WTC11 (cell line): ENCODE results near the gene ASNSD1. TPM values are rescaled to one million over a fixed set of nuclear protein-coding genes. Genes with fewer than 3 reads are reported as not detected.

Experiments used
- ATAC-seq: fragments of 200-7000 bp; cut with Tn5 transposase; 2 replicates; pipeline ENCODE4 v1.10.0; 2021; ENCODE audit warnings: mild to moderate bottlenecking, moderate library complexity
- CTCF ChIA-PET: fragments of 300-600 bp; sonication (Branson Sonifier 250); formaldehyde crosslinking; loops from one replicate; lab custom pipeline; 2021; ENCODE audit warnings: antibody characterized with exemption; lab: Charles Lee
- POLR2A ChIA-PET: fragments of 350-600 bp; sonication (Branson Sonifier 250); formaldehyde crosslinking; loops from one replicate; lab custom pipeline; 2021; ENCODE audit warnings: antibody characterized with exemption; lab: Charles Lee
- DNase-seq: peaks from one replicate; pipeline ENCODE4 v3.0.0; 2021; ENCODE audit warnings: low spot score
- H3K27ac Mint-ChIP-seq: 2 replicates; pipeline ENCODE4 v1.8.0; 2021; ENCODE audit warnings: mixed read lengths
- H3K27me3 Mint-ChIP-seq: 2 replicates; pipeline ENCODE4 v1.8.0; 2021; ENCODE audit warnings: low read depth, mild to moderate bottlenecking, moderate library complexity, mixed read lengths
- H3K36me3 Mint-ChIP-seq: 2 replicates; pipeline ENCODE4 v1.8.0; 2021; ENCODE audit warnings: mixed read lengths
- H3K4me1 Mint-ChIP-seq: 2 replicates; pipeline ENCODE4 v1.8.0; 2022; ENCODE audit warnings: mixed read lengths
- H3K4me3 Mint-ChIP-seq: 2 replicates; pipeline ENCODE4 v1.8.0; 2021; ENCODE audit warnings: mild to moderate bottlenecking, moderate library complexity, mixed read lengths
- H3K9me3 Mint-ChIP-seq: 2 replicates; pipeline ENCODE4 v1.8.0; 2021; ENCODE audit warnings: mixed read lengths
- ARID4B ChIP-seq: sonication (generic); formaldehyde crosslinking; IDR thresholded peaks from 2 replicates; pipeline ENCODE4 v1.8.0; 2023; ENCODE audit warnings: missing genetic modification reagents, mild to moderate bottlenecking, borderline replicate concordance
- ATF1 ChIP-seq: sonication (generic); formaldehyde crosslinking; IDR thresholded peaks from 2 replicates; pipeline ENCODE4 v1.8.1; 2023; ENCODE audit warnings: mild to moderate bottlenecking, moderate library complexity, missing genetic modification reagents
- ATF2 ChIP-seq: sonication (generic); formaldehyde crosslinking; IDR thresholded peaks from 2 replicates; pipeline ENCODE4 v1.8.1; 2022; ENCODE audit warnings: low read depth, missing genetic modification reagents, borderline replicate concordance
- CDX4 ChIP-seq: fragments of 250-450 bp; sonication (Bioruptor Pico); IDR thresholded peaks from 2 replicates; pipeline ENCODE4 v1.9.0; 2021; ENCODE audit warnings: moderate library complexity, mild to moderate bottlenecking, inconsistent platforms, borderline replicate concordance
- CREM ChIP-seq: sonication (generic); formaldehyde crosslinking; IDR thresholded peaks from 2 replicates; pipeline ENCODE4 v1.8.1; 2022; ENCODE audit warnings: mild to moderate bottlenecking, missing genetic modification reagents, moderate library complexity
- E2F4 ChIP-seq: sonication (generic); formaldehyde crosslinking; IDR thresholded peaks from 2 replicates; pipeline ENCODE4 v1.8.1; 2022; ENCODE audit warnings: low read depth, mild to moderate bottlenecking, moderate library complexity, missing genetic modification reagents, borderline replicate concordance
- ESRRA ChIP-seq: sonication (generic); formaldehyde crosslinking; IDR thresholded peaks from 2 replicates; pipeline ENCODE4 v1.8.1; 2022; ENCODE audit warnings: mild to moderate bottlenecking, missing genetic modification reagents, borderline replicate concordance
- FOXK1 ChIP-seq: sonication (generic); formaldehyde crosslinking; IDR thresholded peaks from 2 replicates; pipeline ENCODE4 v1.8.0; 2022; ENCODE audit warnings: mild to moderate bottlenecking, moderate library complexity, missing genetic modification reagents
- GTF2I ChIP-seq: fragments of 250-450 bp; sonication (Bioruptor Pico); conservative IDR thresholded peaks from 2 replicates; pipeline ENCODE4 v1.4.0; 2021; ENCODE audit warnings: mild to moderate bottlenecking
- HMGA2 ChIP-seq: fragments of 250-450 bp; sonication (Bioruptor Pico); IDR thresholded peaks from 2 replicates; pipeline ENCODE4 v1.4.0; 2021; ENCODE audit warnings: mild to moderate bottlenecking, moderate library complexity
- MYBL2 ChIP-seq: sonication (generic); formaldehyde crosslinking; IDR thresholded peaks from 2 replicates; pipeline ENCODE4 v1.8.1; 2023; ENCODE audit warnings: mild to moderate bottlenecking, moderate library complexity, missing genetic modification reagents
- NR2C2 ChIP-seq: sonication (generic); formaldehyde crosslinking; IDR thresholded peaks from 2 replicates; pipeline ENCODE4 v1.8.0; 2022; ENCODE audit warnings: mild to moderate bottlenecking, missing genetic modification reagents
- PRRX2 ChIP-seq: fragments of 250-450 bp; sonication (Bioruptor Pico); IDR thresholded peaks from 2 replicates; pipeline ENCODE4 v1.8.0; 2021; ENCODE audit warnings: mild to moderate bottlenecking
- TEAD1 ChIP-seq: sonication (generic); formaldehyde crosslinking; IDR thresholded peaks from 2 replicates; pipeline ENCODE4 v1.8.0; 2022; ENCODE audit warnings: mild to moderate bottlenecking, missing genetic modification reagents
- ZNF232 ChIP-seq: sonication (generic); formaldehyde crosslinking; IDR thresholded peaks from 2 replicates; pipeline ENCODE4 v1.8.0; 2022; ENCODE audit warnings: mild to moderate bottlenecking, missing genetic modification reagents
- ZNF416 ChIP-seq: fragments of 250-450 bp; sonication (Bioruptor Pico); IDR thresholded peaks from 2 replicates; pipeline ENCODE4 v1.9.0; 2021; ENCODE audit warnings: mild to moderate bottlenecking, inconsistent platforms
- total RNA-seq: library from RNA; stranded (reverse); gene quantifications from 3 replicates; pipeline ENCODE4 v1.2.3, GENCODE V29; 2021
- TF ChIP-seq, protein P1 (sequence below): sonication (generic); formaldehyde crosslinking; IDR thresholded peaks from 2 replicates; pipeline ENCODE4 v1.8.0; 2023; ENCODE audit warnings: mild to moderate bottlenecking, missing genetic modification reagents
- TF ChIP-seq, protein P2 (sequence below): sonication (generic); formaldehyde crosslinking; IDR thresholded peaks from 2 replicates; pipeline ENCODE4 v1.8.0; 2022; ENCODE audit warnings: missing genetic modification reagents
- TF ChIP-seq, protein P3 (sequence below): sonication (generic); formaldehyde crosslinking; IDR thresholded peaks from 2 replicates; pipeline ENCODE4 v1.8.1; 2022; ENCODE audit warnings: mild to moderate bottlenecking, moderate library complexity, missing genetic modification reagents

Gene ASNSD1
- total RNA-seq, 1 experiment from 2014 or later = 30.5 TPM

DNA sequence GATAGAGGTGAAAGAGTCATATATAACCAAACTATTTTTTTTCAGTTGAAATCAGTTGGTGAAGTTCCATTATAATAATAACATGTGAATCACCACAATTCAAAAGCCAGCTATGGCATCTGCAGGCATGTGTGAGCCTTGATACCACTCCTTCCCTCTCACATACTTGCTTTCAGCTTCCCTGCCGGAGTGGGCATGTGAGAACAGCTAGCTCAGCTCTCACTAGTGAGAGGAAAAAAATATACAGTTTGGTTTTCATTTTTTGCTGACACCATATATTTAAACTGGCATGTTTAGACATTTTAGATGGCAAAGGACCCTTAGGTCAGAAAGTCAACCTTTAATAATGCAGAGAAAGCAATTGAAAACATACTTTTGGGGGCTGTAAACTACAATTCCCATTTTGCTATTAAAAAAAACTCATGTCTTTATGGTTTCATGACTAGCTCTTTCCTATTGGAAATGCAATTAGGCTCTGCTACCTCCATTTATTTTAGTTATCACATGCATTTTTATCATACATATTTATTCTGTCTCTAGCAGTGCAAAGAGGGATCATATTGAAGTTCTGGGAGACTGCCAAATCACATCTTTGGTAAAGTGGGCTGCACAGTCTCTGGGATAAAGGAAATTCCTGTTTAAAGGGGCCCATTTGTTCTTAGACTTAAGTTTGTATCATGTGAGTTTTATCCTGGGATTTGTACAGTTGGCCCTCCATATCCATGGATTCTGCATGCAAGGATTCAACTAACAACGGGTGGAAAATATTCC, 47.4 kb upstream of the ASNSD1 start:
- Mint-ChIP-seq H3K36me3 (no peaks in the 10 kb centered on the region), H3K9me3 (no peaks in the 10 kb centered on the region), H3K27me3 (no peaks in the 10 kb centered on the region), H3K4me1 (peaks cover 4% of the 10 kb centered on the region; the same call in 1 of the 2 replicates), H3K4me3 (no peak overlapping the region), H3K27ac (no peak overlapping the region)
- POLR2A ChIA-PET = no interaction called here
- DNase-seq (no peak), ATAC-seq (no peak)
- TF ChIP-seq FOXK1 (no peak), CDX4 (CRISPR knock-in tag) (no peak), GTF2I (CRISPR knock-in tag) (no peak)
- TF ChIP-seq, protein P1, sequence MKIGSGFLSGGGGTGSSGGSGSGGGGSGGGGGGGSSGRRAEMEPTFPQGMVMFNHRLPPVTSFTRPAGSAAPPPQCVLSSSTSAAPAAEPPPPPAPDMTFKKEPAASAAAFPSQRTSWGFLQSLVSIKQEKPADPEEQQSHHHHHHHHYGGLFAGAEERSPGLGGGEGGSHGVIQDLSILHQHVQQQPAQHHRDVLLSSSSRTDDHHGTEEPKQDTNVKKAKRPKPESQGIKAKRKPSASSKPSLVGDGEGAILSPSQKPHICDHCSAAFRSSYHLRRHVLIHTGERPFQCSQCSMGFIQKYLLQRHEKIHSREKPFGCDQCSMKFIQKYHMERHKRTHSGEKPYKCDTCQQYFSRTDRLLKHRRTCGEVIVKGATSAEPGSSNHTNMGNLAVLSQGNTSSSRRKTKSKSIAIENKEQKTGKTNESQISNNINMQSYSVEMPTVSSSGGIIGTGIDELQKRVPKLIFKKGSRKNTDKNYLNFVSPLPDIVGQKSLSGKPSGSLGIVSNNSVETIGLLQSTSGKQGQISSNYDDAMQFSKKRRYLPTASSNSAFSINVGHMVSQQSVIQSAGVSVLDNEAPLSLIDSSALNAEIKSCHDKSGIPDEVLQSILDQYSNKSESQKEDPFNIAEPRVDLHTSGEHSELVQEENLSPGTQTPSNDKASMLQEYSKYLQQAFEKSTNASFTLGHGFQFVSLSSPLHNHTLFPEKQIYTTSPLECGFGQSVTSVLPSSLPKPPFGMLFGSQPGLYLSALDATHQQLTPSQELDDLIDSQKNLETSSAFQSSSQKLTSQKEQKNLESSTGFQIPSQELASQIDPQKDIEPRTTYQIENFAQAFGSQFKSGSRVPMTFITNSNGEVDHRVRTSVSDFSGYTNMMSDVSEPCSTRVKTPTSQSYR = no peak
- TF ChIP-seq, protein P2, sequence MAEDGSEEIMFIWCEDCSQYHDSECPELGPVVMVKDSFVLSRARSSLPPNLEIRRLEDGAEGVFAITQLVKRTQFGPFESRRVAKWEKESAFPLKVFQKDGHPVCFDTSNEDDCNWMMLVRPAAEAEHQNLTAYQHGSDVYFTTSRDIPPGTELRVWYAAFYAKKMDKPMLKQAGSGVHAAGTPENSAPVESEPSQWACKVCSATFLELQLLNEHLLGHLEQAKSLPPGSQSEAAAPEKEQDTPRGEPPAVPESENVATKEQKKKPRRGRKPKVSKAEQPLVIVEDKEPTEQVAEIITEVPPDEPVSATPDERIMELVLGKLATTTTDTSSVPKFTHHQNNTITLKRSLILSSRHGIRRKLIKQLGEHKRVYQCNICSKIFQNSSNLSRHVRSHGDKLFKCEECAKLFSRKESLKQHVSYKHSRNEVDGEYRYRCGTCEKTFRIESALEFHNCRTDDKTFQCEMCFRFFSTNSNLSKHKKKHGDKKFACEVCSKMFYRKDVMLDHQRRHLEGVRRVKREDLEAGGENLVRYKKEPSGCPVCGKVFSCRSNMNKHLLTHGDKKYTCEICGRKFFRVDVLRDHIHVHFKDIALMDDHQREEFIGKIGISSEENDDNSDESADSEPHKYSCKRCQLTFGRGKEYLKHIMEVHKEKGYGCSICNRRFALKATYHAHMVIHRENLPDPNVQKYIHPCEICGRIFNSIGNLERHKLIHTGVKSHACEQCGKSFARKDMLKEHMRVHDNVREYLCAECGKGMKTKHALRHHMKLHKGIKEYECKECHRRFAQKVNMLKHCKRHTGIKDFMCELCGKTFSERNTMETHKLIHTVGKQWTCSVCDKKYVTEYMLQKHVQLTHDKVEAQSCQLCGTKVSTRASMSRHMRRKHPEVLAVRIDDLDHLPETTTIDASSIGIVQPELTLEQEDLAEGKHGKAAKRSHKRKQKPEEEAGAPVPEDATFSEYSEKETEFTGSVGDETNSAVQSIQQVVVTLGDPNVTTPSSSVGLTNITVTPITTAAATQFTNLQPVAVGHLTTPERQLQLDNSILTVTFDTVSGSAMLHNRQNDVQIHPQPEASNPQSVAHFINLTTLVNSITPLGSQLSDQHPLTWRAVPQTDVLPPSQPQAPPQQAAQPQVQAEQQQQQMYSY (CRISPR knock-in tag) = no peak
- CTCF ChIA-PET = interaction anchor here (0.8 kb wide), 1 partner anchor 15 kb away, joined by 3 read pairs; no protein-coding TSS in a partner anchor

DNA sequence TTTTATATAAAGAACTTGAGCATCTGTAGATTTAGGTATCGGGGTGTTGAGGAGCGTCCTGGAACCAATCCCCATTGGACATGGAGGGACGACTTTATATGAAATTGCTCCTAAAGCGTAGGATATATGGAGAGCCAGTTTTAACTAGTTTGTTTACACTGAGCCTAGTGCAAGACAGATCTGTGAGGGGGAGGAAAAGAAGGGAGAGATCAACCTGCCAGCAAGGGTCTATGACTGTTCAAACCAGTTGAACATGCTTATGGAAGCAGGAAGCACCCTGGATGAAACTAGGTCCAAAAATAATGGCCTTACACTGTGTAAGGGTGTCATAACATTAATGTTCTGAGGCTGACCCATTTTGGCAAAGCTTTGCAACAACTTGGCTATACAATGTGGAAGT, 46.7 kb upstream of the ASNSD1 start:
- ChIA-PET CTCF (no interaction called here), POLR2A (no interaction called here)
- H3K4me1 Mint-ChIP-seq = peaks cover 4% of the 10 kb centered on the region; the same call in 1 of the 2 replicates
- no peaks in the 10 kb centered on the region for H3K9me3 Mint-ChIP-seq
- H3K4me3 Mint-ChIP-seq = no peak overlapping the region
- H3K27me3 Mint-ChIP-seq = no peaks in the 10 kb centered on the region
- no peak for DNase-seq
- H3K36me3 Mint-ChIP-seq = no peaks in the 10 kb centered on the region
- no peak overlapping the region for H3K27ac Mint-ChIP-seq
- ATAC-seq = no peak
- TF ChIP-seq E2F4 (CRISPR knock-in tag) (no peak), HMGA2 (CRISPR knock-in tag) (no peak), ESRRA (CRISPR knock-in tag) (no peak), CREM (CRISPR knock-in tag) (no peak), NR2C2 (CRISPR knock-in tag) (no peak), PRRX2 (CRISPR knock-in tag) (no peak), ZNF416 (CRISPR knock-in tag) (no peak), ZNF232 (CRISPR knock-in tag) (no peak), ATF1 (CRISPR knock-in tag) (no peak), ARID4B (no peak), MYBL2 (CRISPR knock-in tag) (no peak), TEAD1 (CRISPR knock-in tag) (no peak), ATF2 (CRISPR knock-in tag) (no peak)
- TF ChIP-seq, protein P3, sequence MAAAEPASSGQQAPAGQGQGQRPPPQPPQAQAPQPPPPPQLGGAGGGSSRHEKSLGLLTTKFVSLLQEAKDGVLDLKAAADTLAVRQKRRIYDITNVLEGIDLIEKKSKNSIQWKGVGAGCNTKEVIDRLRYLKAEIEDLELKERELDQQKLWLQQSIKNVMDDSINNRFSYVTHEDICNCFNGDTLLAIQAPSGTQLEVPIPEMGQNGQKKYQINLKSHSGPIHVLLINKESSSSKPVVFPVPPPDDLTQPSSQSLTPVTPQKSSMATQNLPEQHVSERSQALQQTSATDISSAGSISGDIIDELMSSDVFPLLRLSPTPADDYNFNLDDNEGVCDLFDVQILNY (CRISPR knock-in tag) = no peak
